Astrocyte of the cerebellum (primary cell): ENCODE data around the gene CCDC88A.

Source experiments
- DNase-seq: peaks from one replicate; pipeline ENCODE4 v3.0.0-alpha.2; 2011; ENCODE audit warnings: low read depth
- H3K4me3 ChIP-seq: 2 replicates; pipeline ENCODE4 v1.5.1; 2011; ENCODE audit warnings: mild to moderate bottlenecking, low read depth, low read length, moderate library complexity
- in situ Hi-C: cut with HindIII; loops from 2 replicates; pipeline ENCODE4 v1.10.0; 2017; ENCODE audit warnings: low sequenced_read_pairs
- TF ChIP-seq, protein P1 (sequence below): IDR thresholded peaks from 2 replicates; pipeline ENCODE4 v1.5.1; 2012; ENCODE audit warnings: low read length, low read depth, moderate library complexity, mild to moderate bottlenecking; ENCODE audit errors: missing control alignments

The CCDC88A gene

DNA sequence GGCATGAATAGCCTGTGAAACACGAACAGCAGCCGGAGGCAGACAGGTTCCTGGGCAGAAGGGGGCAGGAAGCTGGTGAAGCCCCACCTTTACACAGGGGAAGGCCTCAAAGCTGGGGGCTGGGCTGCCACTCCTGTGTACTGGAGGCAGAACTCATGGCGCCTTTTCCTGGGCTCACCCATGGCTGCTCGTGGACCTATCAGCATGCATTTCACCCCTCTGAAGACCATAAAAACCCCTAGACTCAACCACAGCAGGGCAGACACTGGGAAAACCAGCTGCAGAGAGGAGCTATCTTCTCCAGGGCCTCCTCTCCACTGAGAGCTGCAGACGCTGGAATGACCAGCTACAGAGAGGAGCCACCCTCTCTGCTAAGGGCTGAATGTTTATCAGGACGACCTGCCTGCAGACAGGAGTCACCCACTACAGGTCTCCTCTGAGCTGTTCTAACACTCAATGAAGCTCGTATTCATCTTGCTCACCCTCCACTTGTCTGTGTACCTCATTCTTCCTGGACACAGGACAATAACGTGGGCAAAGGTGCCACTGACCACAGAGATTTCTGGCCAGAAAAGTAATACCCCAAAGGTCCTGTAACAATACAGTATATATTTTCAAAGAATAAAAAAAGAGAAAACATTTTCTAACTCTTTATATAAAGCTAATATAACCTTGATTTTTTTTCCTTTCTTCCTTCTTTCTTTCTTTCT lies 18.9 kb upstream of the CCDC88A start:
- in situ Hi-C loops = no loop called here

DNA sequence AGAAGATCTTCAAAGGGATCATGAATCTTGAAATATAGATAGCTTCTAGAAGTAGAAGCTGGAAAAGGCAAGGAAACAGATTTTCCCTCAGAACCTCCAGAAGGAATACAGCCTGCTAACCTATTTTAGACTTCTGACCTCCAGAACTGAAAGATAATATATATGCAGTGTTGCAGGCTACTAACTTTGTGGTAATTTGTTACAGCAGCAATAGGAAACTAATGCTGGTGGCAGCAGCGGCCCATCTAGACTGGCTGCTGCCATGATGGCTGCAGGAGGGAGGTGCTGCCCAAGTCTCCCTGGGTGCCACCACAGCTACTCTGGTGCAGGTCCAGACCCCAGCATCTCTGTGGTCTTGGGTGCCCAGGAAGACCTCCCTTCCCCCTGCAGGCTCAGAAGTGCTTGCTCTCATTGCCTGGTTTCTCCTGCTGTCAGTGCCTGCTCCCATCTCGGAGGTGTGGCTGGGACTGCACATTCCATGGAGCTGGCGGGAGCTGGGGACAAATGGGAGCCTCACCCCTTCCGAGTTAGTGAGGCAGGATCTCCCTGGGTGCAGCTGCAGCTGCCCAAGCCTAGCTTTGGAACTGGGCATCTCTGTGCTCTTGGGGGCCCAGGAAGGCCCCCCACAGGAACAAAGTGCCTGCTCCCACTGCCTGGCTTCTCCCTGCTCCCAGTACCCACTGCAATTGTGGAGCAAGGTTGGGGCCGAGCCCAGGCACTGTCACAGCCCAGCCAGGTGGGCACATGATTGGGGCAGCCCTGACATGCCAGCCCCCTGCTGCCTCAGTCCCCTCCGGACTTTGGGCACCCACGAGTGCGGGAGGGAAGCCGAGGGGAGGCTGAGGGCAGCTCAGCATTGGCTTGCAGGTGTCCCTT lies 18.1 kb upstream of the CCDC88A start:
- H3K4me3 ChIP-seq = no peak overlapping the region
- in situ Hi-C loops = no loop called here
- no peak for DNase-seq
- TF ChIP-seq, protein P1, sequence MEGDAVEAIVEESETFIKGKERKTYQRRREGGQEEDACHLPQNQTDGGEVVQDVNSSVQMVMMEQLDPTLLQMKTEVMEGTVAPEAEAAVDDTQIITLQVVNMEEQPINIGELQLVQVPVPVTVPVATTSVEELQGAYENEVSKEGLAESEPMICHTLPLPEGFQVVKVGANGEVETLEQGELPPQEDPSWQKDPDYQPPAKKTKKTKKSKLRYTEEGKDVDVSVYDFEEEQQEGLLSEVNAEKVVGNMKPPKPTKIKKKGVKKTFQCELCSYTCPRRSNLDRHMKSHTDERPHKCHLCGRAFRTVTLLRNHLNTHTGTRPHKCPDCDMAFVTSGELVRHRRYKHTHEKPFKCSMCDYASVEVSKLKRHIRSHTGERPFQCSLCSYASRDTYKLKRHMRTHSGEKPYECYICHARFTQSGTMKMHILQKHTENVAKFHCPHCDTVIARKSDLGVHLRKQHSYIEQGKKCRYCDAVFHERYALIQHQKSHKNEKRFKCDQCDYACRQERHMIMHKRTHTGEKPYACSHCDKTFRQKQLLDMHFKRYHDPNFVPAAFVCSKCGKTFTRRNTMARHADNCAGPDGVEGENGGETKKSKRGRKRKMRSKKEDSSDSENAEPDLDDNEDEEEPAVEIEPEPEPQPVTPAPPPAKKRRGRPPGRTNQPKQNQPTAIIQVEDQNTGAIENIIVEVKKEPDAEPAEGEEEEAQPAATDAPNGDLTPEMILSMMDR = no peak

More for the DNA sequence above, 18.9 kb upstream of the CCDC88A start:
- TF ChIP-seq, protein P1 = no peak
- DNase-seq = no peak
- no peak overlapping the region for H3K4me3 ChIP-seq

DNA sequence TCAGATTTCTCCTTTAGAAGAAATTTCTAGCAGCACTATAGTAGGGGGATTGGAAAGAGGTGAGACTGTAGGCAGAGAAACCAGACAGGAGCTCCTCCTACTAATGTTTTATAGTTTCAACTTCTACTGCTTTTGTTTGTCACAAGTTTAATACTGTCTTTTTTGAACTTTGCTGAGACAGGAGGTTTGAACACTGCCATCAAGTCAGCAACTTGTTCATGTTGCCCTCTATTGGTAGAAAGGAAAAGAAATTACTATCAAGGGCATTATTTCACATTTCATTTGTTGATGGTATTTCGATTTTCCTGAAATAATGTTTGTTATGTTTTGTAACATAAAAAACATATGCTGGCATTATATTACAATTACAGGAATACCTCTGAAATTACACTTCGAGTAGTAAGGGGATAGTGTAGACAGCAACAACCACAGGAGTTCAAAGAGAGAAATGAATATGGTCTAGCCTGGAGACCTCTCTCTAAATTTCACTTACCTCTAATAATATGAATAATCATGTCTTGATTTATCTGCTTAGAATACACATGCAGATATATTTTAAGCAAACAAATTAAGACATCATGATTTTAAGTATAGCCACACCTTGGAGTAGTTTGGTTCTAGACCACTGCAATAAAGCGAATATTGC lies 12.4 kb upstream of the CCDC88A start:
- H3K4me3 ChIP-seq = no peak overlapping the region
- DNase-seq = no peak

DNA sequence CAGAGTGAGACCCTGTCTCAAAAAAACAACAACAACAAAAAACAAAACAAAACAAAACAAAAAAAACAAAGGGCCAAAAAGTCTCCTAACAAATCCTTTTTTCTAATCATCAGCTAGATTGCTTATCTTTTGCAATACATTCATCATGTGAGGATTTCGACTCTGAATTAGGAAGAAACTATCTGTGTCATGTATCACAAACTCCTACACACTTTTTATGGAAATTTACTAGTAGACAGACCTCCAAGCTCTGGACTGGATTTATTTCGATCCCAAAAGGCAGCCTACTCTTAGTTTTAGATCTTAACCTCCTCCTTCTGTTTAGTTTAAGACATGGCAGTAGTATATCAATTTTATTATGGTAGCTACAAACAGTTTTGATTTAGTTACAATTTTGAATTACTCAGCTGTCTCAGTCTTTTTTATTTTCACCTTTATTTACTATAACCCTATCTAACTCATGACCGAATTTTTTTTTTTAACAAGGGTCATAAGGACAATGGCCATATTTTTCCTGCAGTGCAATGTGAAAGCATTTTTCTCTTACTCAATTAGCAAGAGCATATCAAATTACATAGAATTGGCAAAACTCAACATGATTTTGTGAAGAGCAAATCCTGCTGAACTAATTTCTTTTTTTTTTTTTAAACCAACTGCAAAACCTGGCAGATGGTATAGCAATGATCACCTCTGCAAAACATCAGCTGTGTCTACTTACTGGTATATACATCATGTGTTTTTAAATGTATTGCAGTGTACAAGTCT lies 10.7 kb upstream of the CCDC88A start:
- no peak overlapping the region for H3K4me3 ChIP-seq
- no peak for DNase-seq
- TF ChIP-seq, protein P1 = no peak
- in situ Hi-C loops = no loop called here

More for the DNA sequence above, 12.4 kb upstream of the CCDC88A start:
- in situ Hi-C loops = no loop called here
- TF ChIP-seq, protein P1 = peak; percentile 56

DNA sequence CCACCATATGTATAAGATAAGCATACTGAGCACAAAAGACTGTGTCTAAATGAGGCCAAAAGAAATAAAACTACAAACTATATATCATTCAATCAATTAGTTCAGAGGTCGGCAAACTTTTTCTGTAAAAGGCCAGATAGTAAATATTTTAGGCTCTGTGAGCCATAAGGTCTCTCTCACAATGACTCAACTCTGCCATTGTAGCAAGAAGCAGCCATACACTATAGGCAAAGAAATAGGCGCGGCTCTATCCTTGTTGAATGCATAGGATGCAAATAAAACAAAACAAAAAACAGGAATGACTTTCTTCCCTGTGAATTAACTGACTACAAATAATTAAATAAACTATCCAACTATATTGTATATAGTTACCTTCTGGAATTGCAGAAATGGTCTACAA lies 8.6 kb upstream of the CCDC88A start:
- H3K4me3 ChIP-seq = no peak overlapping the region
- no peak for DNase-seq
- TF ChIP-seq, protein P1 = no peak
- in situ Hi-C loops = no loop called here

DNA sequence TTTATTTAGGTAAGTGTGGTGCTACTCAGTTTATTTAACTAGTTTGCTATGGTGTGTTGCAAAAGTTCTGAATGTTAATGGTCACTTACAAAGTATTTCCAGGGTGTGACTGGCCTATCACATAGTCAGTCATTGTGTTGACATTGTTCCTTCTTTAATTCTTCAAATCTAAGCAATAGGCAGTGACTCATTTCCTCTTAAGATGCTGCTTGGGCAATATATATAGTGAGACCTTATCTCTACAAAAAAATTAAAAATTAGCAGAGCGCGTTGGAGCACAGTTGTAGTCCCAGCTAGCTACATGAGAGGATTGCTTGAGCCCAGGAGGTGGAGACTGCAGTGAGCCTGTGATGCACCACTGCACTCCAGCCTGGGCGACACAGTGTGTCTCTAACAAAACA lies 5.8 kb upstream of the CCDC88A start:
- in situ Hi-C loops = no loop called here
- H3K4me3 ChIP-seq = no peak overlapping the region
- no peak for DNase-seq
- TF ChIP-seq, protein P1 = no peak
